Bronchial epithelial cell (primary cell): ENCODE results near the gene CPB1. TPM values are rescaled to one million over a fixed set of nuclear protein-coding genes. Genes with fewer than 3 reads are reported as not detected.

Experiments
- DNase-seq: peaks from one replicate; pipeline ENCODE4 v3.0.0-alpha.2; 2010; ENCODE audit warnings: low read depth
- FAIRE-seq: peaks from 2 replicates; lab custom pipeline; 2011; peaks lifted over from hg19 to GRCh38; lab: Jason Lieb, UNC
- H3K27me3 ChIP-seq: 2 replicates; pipeline ENCODE4 v1.5.1; 2011; ENCODE audit warnings: low read length; ENCODE audit not compliant: control insufficient read depth, insufficient read depth
- H3K36me3 ChIP-seq: 2 replicates; pipeline ENCODE4 v1.5.1; 2011; ENCODE audit warnings: low read length; ENCODE audit not compliant: control insufficient read depth, insufficient read depth
- H3K4me3 ChIP-seq: 2 replicates; pipeline ENCODE4 v1.5.1; 2011; ENCODE audit warnings: mild to moderate bottlenecking, low read depth, low read length, control low read depth
- CTCF ChIP-seq: IDR thresholded peaks from 2 replicates; pipeline ENCODE4 v1.5.1; 2011; ENCODE audit warnings: mild to moderate bottlenecking, moderate library complexity, low read length, control low read depth, inconsistent platforms; ENCODE audit not compliant: insufficient read depth, severe bottlenecking
- total RNA-seq: library from RNA; depleted of rRNA; stranded (reverse); fragments of >200 nt; gene quantifications from 2 replicates; pipeline ENCODE4 v1.2.1, GENCODE V29; 2014

Gene CPB1
- total RNA-seq, 1 donor from 2014 or later, result not detected

GRCh38 chr3:148820361-148821245 lies 7.0 kb upstream of the CPB1 start:
- Histone ChIP-seq H3K27me3 (no peaks in the 10 kb centered on the region), H3K4me3 (no peak overlapping the region), H3K36me3 (no peaks in the 10 kb centered on the region)
- FAIRE-seq, result no peak
- no peak for TF ChIP-seq CTCF
- DNase-seq, result no peak

DNA sequence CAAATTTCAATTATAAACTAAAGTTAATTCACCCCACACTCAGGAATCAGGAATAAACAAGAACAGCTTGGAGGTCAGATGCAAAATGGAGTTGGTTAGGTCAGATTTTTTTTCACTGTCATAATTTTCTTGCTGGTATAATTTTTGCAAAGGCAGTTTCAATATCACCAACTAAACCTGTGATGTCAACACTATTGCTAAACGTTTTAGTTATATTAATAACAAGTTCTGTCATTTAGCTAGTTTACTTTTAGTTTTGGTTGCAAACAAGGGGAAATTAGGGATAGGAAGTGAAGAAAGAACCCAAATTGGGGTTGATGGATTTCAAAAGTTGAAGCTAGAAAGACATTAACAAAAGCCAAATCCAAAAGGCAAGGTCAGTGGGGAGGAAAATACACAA lies 4.6 kb upstream of the CPB1 start:
- FAIRE-seq (no peak), DNase-seq (no peak)
- TF ChIP-seq CTCF, result no peak
- no peaks in the 10 kb centered on the region for H3K27me3 ChIP-seq
- H3K36me3 ChIP-seq, result no peaks in the 10 kb centered on the region
- no peak overlapping the region for H3K4me3 ChIP-seq

DNA sequence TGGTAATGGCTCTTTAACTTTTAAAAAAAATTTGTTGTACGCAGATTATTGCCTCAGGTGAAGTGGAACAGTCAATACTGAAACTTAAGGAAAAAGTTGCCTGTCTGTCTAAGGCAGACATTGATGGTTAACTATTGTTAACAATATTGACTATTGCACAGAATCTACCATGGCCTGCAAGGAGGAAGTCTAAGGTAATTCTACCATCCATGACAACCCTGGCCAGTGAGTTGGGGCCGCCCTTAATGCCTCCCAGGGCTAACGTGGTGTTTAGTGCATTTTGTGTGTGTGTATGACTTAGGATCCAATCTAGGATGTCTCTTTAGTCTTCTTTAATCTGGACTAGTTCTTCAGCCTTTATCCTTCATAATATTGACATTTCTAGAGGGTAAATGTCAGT lies 2.1 kb upstream of the CPB1 start:
- Histone ChIP-seq H3K4me3 (no peak overlapping the region), H3K36me3 (no peaks in the 10 kb centered on the region), H3K27me3 (no peaks in the 10 kb centered on the region)
- FAIRE-seq (no peak), DNase-seq (no peak)
- TF ChIP-seq CTCF, result no peak

- no peak for TF ChIP-seq CTCF
- FAIRE-seq, result no peak
- DNase-seq, result no peak
Observed at GRCh38 chr3:148828136-148828690, 602 bp downstream of the CPB1 start.

DNA sequence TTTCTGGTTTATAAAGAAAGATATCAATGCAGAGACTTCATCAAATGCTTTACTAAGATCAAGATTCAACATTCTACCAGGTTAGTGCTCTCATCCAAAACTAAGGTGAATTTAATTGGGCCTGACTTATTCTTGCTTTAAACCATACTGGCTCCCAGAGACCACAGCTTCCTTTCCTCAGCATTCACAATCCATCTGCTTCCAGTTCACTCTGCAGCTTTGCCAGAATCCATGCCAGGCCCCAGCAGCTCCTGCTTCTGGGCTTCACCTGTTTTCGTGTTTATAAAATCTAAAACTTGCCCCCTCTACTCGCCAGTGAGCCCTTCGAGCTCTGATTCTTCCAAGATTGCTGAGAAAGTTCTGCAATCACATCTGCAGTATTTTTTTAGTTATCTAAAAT lies 2.3 kb downstream of the CPB1 start:
- Histone ChIP-seq H3K36me3 (no peaks in the 10 kb centered on the region), H3K27me3 (no peaks in the 10 kb centered on the region), H3K4me3 (no peak overlapping the region)
- TF ChIP-seq CTCF, result no peak
- DNase-seq (no peak), FAIRE-seq (no peak)

More at GRCh38 chr3:148828136-148828690, 602 bp downstream of the CPB1 start:
- Histone ChIP-seq H3K27me3 (no peaks in the 10 kb centered on the region), H3K4me3 (no peak overlapping the region), H3K36me3 (no peaks in the 10 kb centered on the region)
